Measurements from ENCODE around the gene RASGEF1C.
"Not testable (repeated sequence)": the region's sequence is repeated elsewhere in the genome, so short reads cannot be mapped to it uniquely, and the experiment has no call there.

Gene RASGEF1C

DNA sequence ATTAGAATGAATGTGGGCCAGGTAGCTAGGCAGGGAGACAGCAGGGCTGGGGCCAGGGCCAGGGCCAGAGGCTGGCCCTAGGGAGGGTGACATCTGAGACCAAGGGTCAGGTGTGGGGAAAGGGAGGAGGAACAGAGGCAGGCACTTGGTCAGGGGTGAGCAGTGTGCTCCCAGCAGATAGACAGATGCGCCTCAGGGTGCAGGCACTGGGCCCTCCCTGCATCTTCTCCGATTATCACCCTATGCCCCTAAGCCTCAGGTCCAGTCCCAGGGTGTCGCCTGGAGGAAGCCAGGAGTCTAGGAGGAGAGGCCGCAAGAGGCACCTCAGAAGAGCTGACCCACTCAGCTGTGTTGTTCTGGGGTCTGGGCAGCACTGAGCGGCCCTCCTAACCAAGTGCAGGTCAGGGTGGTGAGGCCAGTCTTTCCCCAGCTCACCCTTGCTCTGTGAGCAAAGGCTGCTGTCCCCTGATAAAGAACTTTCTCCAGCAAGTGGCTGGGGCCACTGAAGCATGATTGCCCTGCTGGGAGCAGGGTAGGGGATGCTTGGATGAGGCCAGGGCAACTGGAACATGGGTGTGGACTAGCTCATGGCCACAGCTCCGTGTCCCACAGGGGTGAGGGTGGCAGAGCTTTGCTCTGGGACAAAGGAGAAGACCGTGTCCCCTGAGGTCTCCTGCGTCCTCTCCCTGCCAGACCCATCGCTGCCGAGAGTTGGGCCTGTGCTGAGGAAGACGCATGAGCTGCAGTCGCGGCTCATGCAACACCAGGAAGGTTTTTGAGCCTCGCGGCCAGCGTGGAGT, 2.1 kb upstream of the RASGEF1C start:
- DNase-seq = no peak

DNA sequence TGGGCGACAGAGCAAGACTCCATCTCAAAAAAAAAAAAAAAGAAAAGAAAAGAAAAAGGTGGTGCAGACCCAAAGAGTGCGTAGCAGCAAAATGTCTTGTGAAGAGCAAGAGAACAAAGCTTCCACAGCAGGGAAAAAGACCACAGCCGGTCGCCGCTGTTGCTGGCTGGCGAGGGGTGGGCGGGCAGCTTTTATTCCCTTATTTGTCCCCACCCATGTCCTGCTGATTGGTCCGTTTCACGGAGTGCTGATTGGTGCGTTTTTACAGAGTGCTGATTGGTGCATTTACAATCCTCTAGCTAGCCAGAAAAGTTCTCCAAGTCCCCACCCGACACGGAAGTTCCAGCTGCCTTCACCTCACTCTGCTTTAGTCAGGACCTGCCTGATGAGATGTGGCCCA, 1.1 kb upstream of the RASGEF1C start:
- DNase-seq = not testable (repeated sequence)

DNA sequence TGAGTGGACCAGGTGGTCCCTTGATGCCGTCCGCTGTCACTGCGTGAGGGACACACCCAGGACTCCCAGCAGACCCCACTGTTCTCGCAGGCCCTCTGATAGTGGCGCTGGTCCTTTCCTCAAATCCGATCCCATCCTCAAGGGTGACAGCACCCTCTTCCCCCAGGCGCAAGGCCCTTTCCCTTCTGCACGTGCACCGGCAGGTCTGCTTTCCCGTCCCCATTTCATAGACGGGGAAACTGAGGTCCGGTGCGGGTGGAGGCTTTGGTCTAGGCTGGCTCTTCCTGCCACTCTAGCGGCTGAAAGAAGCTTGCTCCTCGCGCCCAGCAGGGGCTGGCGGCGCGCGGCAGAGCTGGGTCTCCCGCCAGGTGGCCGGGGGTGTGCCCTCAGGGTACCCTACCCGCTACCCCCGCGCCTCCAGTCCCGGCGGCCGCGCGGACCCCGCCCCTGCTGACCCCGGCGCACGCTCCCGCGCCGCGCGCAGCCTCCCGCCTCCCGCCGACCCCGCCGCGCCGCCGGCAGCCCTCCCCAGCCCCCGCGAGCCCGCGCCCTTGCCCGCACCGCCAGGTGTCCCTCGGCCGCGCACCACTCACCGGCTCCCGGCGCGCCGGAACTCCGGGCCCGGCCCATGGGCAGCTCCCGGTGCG, 453 bp downstream of the RASGEF1C start:
- DNase-seq = no peak

DNA sequence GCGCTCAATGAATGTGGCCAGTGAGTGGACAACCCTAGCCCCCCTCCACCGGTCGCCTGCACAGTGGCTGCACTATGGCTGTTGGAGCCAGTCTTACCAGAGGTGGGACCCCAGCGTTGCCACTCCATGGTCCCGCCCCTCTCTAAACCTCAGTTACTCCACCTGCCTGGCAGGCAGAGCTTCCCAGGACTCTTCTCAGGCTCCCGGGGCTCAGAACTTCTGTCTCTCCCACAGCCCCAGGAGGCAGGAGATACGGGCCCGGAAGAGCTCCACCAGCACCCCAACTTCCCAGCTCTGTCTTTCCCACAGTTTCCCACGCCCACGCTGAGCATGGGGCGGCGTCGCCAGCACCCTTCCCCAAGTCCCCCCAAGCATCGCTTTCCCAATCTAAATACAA, 975 bp downstream of the RASGEF1C start:
- no peak for DNase-seq

DNA sequence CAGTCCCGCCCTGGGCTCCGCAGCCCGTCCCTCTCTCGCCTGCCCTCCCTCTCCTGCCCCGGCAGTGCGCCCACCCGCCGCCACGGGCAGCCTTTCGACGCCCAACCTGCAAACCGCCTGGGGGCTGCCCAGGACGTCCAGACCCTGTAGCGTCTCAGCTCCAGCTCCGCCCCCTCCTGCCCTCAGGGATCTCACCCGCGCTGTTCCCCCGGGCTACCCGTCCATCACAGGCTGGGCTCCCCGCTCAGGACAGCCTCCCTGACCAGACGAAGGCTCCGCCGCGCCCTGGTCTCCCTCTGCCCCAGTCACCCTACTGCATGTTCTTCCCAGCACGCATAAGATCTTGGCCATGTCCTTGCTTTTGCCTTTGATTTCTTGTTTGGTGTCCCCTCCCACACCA, 1.4 kb downstream of the RASGEF1C start:
- no peak for DNase-seq

DNA sequence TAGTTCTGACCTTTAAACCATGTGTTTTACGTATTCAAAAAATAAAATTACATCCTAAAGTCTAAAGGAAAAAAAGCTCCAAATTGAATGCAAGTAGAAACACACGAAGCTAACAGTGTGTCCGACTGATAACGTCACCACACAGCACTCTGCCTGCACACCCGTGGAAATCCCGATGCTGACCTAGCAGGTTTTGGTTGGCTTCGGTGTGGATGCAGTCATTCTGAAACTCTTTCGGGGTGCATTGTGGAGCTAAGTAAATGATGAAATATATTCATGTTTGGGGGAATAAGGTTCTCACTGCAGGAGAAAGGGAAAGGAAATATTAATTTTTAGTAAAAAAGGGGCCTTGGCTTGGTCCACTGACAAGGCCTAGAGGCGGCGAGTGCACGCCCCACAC, 2.0 kb downstream of the RASGEF1C start:
- no peak for DNase-seq

DNA sequence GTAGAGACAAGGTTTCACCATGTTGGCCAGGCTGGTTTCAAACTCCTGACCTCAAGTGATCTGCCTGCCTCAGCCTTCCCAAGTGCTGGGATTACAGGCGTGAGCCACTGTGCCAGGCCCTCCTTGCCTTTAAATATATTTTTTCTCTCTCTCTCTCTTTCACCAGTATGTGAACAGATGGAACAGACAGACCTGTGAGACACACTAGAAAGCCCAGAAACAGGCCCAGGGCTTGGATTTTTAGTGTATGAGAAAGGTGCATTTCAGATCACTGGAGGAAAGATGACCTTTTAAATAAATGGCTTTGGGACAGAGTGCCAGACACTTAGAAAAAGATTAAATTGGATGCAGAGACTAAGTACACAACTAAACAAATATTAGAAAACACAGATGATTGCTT, 3.1 kb downstream of the RASGEF1C start:
- no peak for DNase-seq

DNA sequence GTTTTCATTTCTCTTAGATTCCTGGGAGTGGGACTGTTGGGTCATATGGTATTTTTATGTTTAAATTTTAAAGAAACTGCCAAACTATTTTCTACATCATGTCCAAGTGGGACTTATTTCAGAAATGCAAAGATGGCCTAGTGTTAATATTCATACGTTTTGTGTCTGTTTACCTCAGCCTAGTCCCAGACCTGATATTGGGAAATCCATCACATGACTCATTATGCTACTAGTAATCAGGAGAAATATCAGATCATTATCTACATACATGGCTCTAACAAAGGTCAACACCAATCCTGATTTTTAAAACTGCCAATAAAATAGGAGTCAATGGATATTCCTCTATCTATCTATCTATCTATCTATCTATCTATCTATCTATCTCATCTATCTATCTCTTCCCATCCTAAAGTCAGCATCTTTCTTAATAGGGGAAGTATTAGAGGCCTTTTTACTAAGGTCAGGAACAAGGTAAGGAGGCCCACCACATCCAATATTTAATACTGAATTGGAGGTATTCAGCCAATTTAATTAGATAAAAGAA, 4.7 kb downstream of the RASGEF1C start:
- DNase-seq = no peak

DNA sequence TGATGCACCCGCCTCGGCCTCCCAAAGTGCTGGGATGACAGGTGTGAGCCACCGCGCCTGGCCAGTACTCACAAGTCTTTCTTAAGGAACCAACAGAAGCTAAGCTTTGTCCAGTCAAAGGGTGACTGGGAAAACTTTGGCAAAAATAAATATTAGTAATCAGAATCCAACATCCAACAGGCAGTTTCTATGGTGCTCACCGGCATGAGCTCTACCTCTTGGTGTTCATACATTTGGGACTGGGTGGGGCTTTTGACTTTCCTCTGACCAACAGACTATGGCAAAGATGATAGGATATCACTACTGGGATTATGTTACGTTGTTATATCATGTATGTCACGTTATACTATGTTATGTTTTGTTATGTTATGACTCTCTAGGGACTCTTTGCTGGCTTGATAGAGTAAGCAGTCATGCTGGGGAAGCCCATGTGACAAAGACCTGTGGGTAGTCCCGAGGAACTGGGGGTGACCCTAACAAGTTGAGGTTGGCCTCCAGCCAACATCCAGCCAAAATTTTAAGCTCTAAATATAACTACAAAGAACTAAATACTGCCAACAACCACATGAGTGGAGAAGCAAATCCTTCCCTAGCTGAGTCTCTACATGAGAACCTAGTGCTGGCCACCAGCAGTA, 6.0 kb downstream of the RASGEF1C start:
- DNase-seq = no peak

DNA sequence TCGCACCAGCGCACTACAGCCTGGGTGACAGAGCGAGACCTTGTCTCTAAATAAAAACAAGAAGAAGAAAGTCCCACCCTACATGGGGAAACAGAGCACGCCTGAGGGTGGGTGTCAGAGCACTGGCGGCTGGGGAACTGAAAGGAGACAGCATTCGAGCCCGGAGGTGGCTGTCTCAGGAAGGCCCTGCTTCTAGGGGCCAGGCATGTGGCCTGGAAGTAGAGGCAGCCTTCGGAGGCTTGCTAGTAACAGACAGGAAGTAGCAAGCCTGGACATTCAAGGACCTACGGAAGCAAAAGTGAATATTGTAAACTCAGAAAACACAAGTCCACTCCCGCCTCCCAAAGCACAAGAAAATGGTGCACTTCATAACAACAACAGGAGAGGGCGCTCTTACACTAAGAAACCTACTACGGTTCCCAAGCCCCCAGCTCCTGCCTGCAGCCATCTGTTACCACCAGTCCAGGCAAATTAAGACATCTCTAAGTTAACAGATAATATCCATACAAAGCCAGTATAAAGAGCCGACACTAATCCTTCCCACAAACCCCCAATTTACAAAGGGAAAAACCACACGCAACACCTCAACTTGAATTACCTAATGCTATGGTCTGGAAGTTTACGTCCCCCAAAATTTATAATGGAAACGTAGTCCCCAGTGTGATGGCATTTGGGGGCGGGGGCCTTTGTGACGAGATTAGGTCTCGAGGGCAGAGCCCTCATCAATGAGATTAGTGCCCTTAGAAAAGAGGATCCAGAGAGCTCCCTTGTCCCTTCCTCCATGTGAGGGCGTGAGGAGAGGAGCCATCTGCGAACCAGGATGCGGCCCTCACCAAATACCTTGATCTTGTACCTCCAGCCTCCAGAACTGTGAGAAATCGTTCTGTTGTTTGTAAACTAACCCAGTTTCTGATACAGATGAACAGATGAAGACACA, 7.7 kb downstream of the RASGEF1C start:
- DNase-seq = no peak

DNA sequence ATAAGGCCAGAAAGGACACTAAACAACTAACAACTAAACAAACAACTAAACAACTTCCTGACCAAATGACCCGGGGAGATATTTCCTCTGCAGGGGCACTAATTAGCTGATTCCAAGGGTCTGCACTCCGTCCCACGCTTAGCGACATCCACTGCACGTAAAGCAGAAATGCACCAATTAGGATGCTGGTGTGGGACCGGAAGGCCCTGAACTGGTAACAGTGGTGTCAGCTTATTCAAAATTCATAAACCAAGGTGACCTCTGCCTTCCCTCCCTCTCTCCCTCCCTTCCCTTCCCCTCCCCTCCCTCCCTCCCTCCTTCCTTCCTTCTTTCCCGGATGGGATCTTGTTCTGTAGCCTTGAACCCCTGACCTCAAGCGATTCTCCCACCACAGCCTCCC, 9.6 kb downstream of the RASGEF1C start:
- no peak for DNase-seq

DNA sequence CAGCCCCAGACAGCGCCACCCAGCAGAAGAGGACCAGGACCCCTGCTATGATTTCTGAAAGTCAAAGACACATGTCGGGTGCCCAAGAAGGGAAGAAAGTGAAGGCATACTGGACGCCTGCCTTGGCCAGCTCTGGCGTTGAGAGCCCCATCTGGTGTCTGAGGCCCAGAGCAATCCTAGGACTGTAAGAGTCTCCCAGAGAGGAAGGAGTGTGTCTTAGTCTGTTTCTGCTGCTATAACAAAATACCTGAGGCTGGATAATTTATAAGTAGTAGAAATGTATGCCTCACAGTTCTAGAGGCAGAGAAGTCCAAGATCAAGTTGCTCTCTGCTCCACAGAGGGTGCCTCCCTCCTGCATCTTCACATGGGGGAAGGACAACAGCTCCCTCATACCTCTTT, 10.8 kb downstream of the RASGEF1C start:
- DNase-seq = no peak

DNA sequence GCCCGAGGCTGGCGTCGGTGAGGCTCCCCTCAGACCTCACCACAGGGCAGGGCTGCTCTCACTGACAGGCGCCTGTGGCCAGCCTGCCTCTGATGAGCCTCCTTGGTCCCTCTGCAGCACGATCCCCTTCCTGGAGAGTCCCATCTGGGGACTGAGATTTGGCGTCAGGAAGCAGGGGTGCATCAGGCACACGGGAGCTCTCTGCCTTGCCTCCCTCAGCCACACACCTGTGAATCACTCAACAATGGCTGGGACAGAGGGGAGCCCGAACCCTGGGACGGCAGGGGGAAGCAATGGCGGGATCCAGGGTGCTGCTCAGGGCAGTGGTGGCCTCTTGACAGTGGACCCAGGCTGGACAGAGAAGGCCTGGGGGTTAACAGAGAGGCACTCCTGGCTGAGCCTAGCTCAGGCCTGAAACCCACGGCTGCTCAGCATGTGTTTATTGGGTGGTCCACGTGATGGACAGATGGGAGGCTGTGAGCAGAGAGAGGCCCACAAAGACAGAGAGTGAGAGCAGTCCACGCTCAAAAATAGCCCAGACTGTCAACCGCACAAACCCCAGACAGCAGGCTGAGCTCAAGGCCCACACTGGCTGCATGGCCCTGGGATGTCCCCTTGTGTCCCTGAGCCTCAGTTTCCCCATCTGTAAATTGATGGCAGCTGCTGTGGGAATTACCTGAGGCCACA, 11.9 kb downstream of the RASGEF1C start:
- DNase-seq = no peak

DNA sequence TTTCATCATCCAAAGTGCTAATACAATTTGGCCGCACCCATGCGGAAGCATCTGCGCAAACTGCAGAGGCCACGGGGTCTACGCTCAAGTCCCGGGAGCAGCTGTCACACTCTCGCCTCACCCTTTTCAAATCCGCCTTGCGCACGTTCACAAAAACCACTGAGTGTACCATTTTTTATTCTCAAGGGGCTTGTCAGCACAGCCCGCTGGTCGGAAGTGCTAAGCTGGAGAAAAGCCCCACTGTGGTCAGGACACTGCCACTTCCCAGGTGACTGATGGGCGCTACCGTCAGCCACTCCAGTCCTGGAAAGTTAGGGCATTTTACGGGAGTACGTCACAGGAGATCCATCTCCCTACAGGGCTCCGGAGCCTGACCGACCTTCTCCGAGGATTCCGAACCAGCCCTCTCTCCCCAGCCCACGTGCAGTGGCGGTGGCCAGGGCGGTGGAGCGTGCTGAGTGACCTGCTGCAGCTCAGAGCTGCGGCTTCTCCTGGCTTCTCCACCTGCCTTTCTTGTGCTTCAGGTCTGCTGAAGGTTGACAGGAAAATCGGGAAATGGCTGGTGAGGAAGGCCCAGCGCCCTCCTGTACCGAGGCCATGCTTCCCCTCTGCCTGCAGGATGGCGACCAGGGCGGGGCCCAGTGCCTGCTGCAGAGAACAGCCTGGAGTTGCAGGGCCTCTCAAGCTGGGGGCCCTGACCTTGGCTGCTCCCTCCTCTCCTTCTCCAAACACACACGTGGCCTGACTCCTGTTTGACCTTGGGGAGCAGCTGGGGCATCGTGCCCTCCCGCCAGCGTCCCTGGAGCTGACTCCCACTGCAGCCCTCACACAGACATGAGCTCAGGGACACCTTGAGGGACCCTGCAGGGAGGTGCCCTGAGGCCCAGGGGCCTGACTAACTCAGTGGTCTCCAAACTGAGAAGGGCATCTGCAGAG, 14.3 kb downstream of the RASGEF1C start:
- no peak for DNase-seq

DNA sequence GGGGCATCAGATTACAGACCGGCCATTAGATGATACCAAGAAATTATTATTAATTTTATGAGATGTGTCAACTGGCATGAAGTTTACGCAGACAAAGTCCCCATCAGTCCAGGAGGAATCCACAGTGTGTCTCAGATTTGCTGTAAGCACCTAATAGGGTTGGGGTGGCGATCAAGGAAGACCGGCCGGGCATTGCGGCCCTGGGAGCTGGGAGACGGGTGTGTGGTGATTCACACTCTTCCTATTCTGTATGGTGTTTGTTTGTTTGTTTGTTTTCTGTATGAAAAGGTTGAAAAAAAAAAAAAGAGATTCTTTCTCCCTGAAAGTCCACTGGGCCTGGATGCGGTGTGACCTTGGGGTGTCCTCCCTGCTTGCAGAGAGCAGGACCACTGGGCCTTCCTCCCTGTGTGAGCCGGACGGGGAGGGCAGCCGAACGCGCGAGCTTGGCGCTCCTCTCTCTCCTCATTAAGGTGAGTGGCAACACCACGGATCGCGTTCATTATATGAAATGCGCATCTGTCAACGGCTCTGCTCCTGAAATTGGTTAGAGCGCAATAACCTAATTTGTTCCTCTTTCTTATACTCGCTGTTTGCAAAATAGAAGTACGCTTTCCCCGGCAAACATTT, 15.1 kb downstream of the RASGEF1C start:
- no peak for DNase-seq

DNA sequence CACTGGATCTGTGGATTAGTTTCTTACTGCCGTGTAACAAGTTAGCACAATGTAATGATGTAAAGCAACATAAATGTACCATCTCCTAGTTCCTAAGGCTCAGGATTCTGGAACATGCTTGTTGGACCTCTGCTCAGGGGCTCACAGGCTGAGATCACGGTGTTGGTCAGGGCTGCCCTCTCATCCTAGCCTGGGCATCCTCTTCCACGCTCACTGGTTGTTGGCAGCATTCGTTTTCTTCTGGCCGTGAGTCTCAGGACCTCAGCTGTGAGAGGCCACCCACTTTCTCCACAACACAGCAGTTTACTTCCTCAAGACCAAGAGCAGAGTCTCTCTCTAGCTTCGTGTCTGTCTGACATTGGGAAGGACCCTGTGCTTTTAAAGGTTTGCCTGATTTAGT, 17.3 kb downstream of the RASGEF1C start:
- no peak for DNase-seq

DNA sequence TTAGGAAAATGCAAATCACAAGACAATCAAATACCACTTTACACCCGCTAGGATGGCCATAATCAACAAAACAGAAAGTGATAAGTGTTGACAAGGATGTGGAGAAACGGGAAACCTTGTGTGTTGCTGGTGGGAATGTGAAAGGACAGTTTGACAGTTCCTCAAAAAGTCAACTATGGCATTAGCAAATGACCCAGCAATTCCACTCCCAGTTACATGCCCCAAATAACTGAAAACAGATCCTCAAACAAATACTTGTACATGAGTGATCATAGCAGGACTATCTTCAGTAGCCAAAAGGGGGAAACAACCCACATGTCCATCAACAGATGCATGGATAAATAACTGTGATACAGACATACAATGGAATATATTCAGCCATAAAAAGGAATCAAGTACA, 21.2 kb downstream of the RASGEF1C start:
- DNase-seq = no peak

DNA sequence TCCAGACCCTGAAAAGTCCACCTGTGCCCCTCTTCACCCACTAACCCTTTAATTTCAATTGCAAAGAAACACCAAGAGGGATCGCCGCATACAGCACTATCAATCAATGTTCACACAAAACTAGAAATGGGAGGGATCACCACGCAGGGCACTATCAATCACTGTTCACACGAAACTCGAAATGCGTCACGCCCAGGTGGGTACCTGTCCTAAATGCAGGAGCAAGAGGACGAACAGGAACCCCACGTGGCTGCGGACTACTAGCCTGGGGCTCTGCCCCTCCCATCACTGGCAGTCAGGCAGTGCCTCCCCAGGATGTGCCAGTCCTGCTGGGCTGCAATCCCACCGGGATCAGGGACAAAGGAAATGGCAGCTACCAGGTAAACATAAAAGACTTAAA, 28.2 kb downstream of the RASGEF1C start:
- no peak for DNase-seq

DNA sequence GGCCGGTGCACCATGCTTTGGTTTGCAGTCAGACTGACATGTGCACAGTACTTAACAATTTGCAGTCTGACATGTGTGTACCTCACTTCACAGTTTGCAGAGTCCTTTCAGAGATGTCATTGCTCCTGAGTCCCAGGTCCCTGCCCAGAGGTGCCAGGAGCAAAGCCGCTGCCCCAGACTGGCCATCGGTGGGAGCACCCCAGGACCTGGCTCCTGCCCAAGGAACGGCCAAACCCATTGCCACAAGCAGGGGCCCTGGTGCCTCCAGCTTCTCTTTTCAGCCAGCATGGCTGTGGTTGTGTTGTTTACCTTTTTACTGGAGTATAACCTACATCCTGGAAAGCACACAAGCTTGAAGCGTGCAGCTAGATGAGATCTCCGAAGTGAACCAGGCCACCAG, 28.6 kb downstream of the RASGEF1C start:
- DNase-seq = no peak

Measured in stimulated activated naive CD4-positive, alpha-beta T cell (primary cell).